GM23338 (cell line): ENCODE measurements around the gene GRIA3. TPM values are rescaled to one million over a fixed set of nuclear protein-coding genes. Genes with fewer than 3 reads are reported as not detected.

Experiments
- ATAC-seq: fragments of 200-7000 bp; cut with Tn5 transposase; 3 replicates; pipeline ENCODE4 v1.9.1; 2020
- DNase-seq: peaks from one replicate; pipeline ENCODE4 v3.0.0-alpha.2; 2015; ENCODE audit warnings: low spot score
- H2AFZ ChIP-seq: fragments of 200-600 bp; sonication (generic); 2 replicates; pipeline ENCODE4 v1.8.0; 2016; ENCODE audit warnings: antibody characterized with exemption, mild to moderate bottlenecking, moderate library complexity
- H3F3A ChIP-seq: fragments of 200-600 bp; sonication (generic); replicated peaks from 2 replicates; pipeline ENCODE4 v1.8.0; 2017; ENCODE audit warnings: antibody characterized with exemption, mixed run types, low read depth
- H3K27ac ChIP-seq: fragments of 200-600 bp; sonication (generic); 2 replicates; pipeline ENCODE4 v1.6.1; 2016; ENCODE audit warnings: low read depth
- H3K27me3 ChIP-seq: fragments of 200-600 bp; sonication (generic); 2 replicates; pipeline ENCODE4 v1.8.0; 2016; ENCODE audit warnings: mild to moderate bottlenecking, mixed run types, moderate library complexity; ENCODE audit not compliant: insufficient read depth
- H3K36me3 ChIP-seq: fragments of 200-600 bp; sonication (generic); 2 replicates; pipeline ENCODE4 v1.8.0; 2016; ENCODE audit warnings: mild to moderate bottlenecking; ENCODE audit not compliant: insufficient read depth
- H3K4me1 ChIP-seq: fragments of 200-600 bp; sonication (generic); 2 replicates; pipeline ENCODE4 v1.8.0; 2016; ENCODE audit warnings: mild to moderate bottlenecking, moderate library complexity; ENCODE audit not compliant: insufficient read depth
- H3K4me2 ChIP-seq: fragments of 200-600 bp; sonication (generic); 2 replicates; pipeline ENCODE4 v1.7.1; 2017; ENCODE audit warnings: mixed run types
- H3K4me3 ChIP-seq: fragments of 200-600 bp; sonication (generic); 2 replicates; pipeline ENCODE4 v1.6.1; 2016; ENCODE audit warnings: mixed run types
- H3K79me2 ChIP-seq: fragments of 200-600 bp; sonication (generic); replicated peaks from 2 replicates; pipeline ENCODE4 v1.8.0; 2017; ENCODE audit warnings: mild to moderate bottlenecking; ENCODE audit not compliant: insufficient read depth
- H3K9me2 ChIP-seq: fragments of 200-600 bp; sonication (generic); 2 replicates; pipeline ENCODE4 v1.8.0; 2017; ENCODE audit not compliant: insufficient read depth
- H4K20me1 ChIP-seq: fragments of 200-600 bp; sonication (generic); replicated peaks from 2 replicates; pipeline ENCODE4 v1.8.0; 2017; ENCODE audit warnings: mild to moderate bottlenecking; ENCODE audit not compliant: insufficient read depth
- H3K27ac Mint-ChIP-seq: 2 replicates; pipeline ENCODE4 v1.8.0; 2020; ENCODE audit warnings: inconsistent platforms, mild to moderate bottlenecking, moderate library complexity, mixed read lengths
- H3K27me3 Mint-ChIP-seq: 3 replicates; pipeline ENCODE4 v1.8.0; 2022; ENCODE audit warnings: low read depth, mild to moderate bottlenecking, moderate library complexity, mixed read lengths, inconsistent platforms; ENCODE audit not compliant: insufficient read depth, poor library complexity
- H3K36me3 Mint-ChIP-seq: 3 replicates; pipeline ENCODE4 v1.8.0; 2021; ENCODE audit warnings: low read depth, mild to moderate bottlenecking, inconsistent platforms, moderate library complexity, mixed read lengths
- H3K4me1 Mint-ChIP-seq: 3 replicates; pipeline ENCODE4 v1.8.0; 2020; ENCODE audit warnings: mild to moderate bottlenecking, inconsistent platforms, mixed read lengths
- H3K4me3 Mint-ChIP-seq: 3 replicates; pipeline ENCODE4 v1.8.0; 2021; ENCODE audit warnings: moderate library complexity, mild to moderate bottlenecking, inconsistent platforms, mixed read lengths
- H3K9me3 Mint-ChIP-seq: 3 replicates; pipeline ENCODE4 v1.8.0; 2020; ENCODE audit warnings: moderate library complexity, mild to moderate bottlenecking, inconsistent platforms, mixed read lengths
- CREB1 ChIP-seq: fragments of 250-450 bp; sonication (Bioruptor Pico); IDR thresholded peaks from 2 replicates; pipeline ENCODE4 v1.5.0; 2020; ENCODE audit warnings: low read depth, mild to moderate bottlenecking, moderate library complexity
- CTCF ChIP-seq, 2 experiments: fragments of 200-600 bp in 1 of 2; sonication (generic) in 1 of 2; conservative IDR thresholded peaks; 2 replicates each; pipeline versions ENCODE4 v1.5.1 to v1.6.1; 2016 to 2017; ENCODE audit warnings: antibody characterized with exemption in 2 of 2, low read depth in 2 of 2, mild to moderate bottlenecking in 2 of 2, moderate library complexity in 1 of 2
- EZH2 ChIP-seq: fragments of 200-600 bp; sonication (generic); IDR thresholded peaks from one replicate; pipeline ENCODE4 v1.8.0; 2017; ENCODE audit warnings: antibody characterized with exemption, mild to moderate bottlenecking, low read depth; ENCODE audit not compliant: unreplicated experiment
- EZH2phosphoT487 ChIP-seq: fragments of 200-600 bp; sonication (generic); IDR thresholded peaks from one replicate; pipeline ENCODE4 v1.8.1; 2018; ENCODE audit warnings: antibody characterized with exemption; ENCODE audit not compliant: unreplicated experiment
- JUNB ChIP-seq: IDR thresholded peaks from one replicate; pipeline ENCODE4 v1.6.1; 2016; ENCODE audit warnings: antibody characterized with exemption; ENCODE audit not compliant: unreplicated experiment
- NANOG ChIP-seq: IDR thresholded peaks from 2 replicates; pipeline ENCODE4 v1.6.1; 2016; ENCODE audit warnings: antibody characterized with exemption, borderline replicate concordance
- POLR2AphosphoS5 ChIP-seq: IDR thresholded peaks from 2 replicates; pipeline ENCODE4 v1.6.1; 2016; ENCODE audit warnings: antibody characterized with exemption, low read depth
- REST ChIP-seq: IDR thresholded peaks from one replicate; pipeline ENCODE4 v1.6.1; 2018; ENCODE audit warnings: antibody characterized with exemption; ENCODE audit not compliant: unreplicated experiment
- STAT1 ChIP-seq: IDR thresholded peaks from one replicate; pipeline ENCODE4 v1.6.1; 2016; ENCODE audit warnings: antibody characterized with exemption; ENCODE audit not compliant: unreplicated experiment
- ZNF114 ChIP-seq: fragments of 250-450 bp; sonication (Bioruptor Pico); IDR thresholded peaks from 2 replicates; pipeline ENCODE4 v1.5.0; 2020; ENCODE audit warnings: mild to moderate bottlenecking, moderate library complexity
- ZNF331 ChIP-seq: fragments of 250-450 bp; sonication (Bioruptor Pico); IDR thresholded peaks from 2 replicates; pipeline ENCODE4 v1.5.0; 2020; ENCODE audit warnings: low read depth, mild to moderate bottlenecking, moderate library complexity
- polyA plus RNA-seq: library from polyadenylated mRNA; unstranded; fragments of >200 nt; fragmentation: Nextera tagmentation; extraction: Ambion mirVana; gene quantifications from 2 replicates; pipeline ENCODE4 v1.2.1, GENCODE V29; 2016
- total RNA-seq: library from RNA; depleted of rRNA; stranded (reverse); fragments of >200 nt; shearing (Covaris generic); gene quantifications from 2 replicates; pipeline ENCODE4 v1.2.3, GENCODE V29; 2014
- TF ChIP-seq, protein P1 (sequence below): fragments of 250-450 bp; sonication (Bioruptor Pico); IDR thresholded peaks from 2 replicates; pipeline ENCODE4 v1.5.0; 2020; ENCODE audit warnings: mild to moderate bottlenecking, moderate library complexity
- TF ChIP-seq, protein P2 (sequence below): IDR thresholded peaks from 2 replicates; pipeline ENCODE4 v1.6.1; 2016; ENCODE audit warnings: antibody characterized with exemption

The GRIA3 gene
- total and polyA plus RNA-seq, 2 experiments from 2014 or later = 2.7 to 5.6 TPM

GRCh38 chrX:123217728-123218127 lies 33.6 kb downstream of the GRIA3 start:
- no peaks in the 10 kb centered on the region for H4K20me1 ChIP-seq
- no peak overlapping the region for H3K27ac Mint-ChIP-seq
- DNase-seq (no peak), ATAC-seq (no peak)
- no peak overlapping the region for H2AFZ ChIP-seq
- H3K4me3 Mint-ChIP-seq = no peak overlapping the region
- H3K27me3 ChIP-seq = no peaks in the 10 kb centered on the region
- H3K27ac ChIP-seq = no peak overlapping the region
- H3K36me3 ChIP-seq = no peaks in the 10 kb centered on the region
- no peaks in the 10 kb centered on the region for H3K27me3 Mint-ChIP-seq
- no peaks in the 10 kb centered on the region for H3K4me1 ChIP-seq
- no peaks in the 10 kb centered on the region for H3K9me2 ChIP-seq
- no peaks in the 10 kb centered on the region for H3K9me3 Mint-ChIP-seq
- H3K4me3 ChIP-seq = no peak overlapping the region
- no peaks in the 10 kb centered on the region for H3K79me2 ChIP-seq
- peaks cover 15% of the 10 kb centered on the region; the same call in 2 of the 3 replicates for H3K4me1 Mint-ChIP-seq
- H3K36me3 Mint-ChIP-seq = no peaks in the 10 kb centered on the region
- H3K4me2 ChIP-seq = no peak overlapping the region
- TF ChIP-seq ZNF331 (CRISPR knock-in tag) (no peak), CREB1 (CRISPR knock-in tag) (no peak), JUNB (no peak), ZNF114 (CRISPR knock-in tag) (no peak), NANOG (no peak), EZH2 (no peak), REST (no peak), POLR2AphosphoS5 (no peak), CTCF (conservative IDR thresholded peaks at IDR 0.05; ENCODE audit: low read depth in 2 of 2) (no peak), STAT1 (no peak), EZH2phosphoT487 (no peak)
- TF ChIP-seq, protein P1, sequence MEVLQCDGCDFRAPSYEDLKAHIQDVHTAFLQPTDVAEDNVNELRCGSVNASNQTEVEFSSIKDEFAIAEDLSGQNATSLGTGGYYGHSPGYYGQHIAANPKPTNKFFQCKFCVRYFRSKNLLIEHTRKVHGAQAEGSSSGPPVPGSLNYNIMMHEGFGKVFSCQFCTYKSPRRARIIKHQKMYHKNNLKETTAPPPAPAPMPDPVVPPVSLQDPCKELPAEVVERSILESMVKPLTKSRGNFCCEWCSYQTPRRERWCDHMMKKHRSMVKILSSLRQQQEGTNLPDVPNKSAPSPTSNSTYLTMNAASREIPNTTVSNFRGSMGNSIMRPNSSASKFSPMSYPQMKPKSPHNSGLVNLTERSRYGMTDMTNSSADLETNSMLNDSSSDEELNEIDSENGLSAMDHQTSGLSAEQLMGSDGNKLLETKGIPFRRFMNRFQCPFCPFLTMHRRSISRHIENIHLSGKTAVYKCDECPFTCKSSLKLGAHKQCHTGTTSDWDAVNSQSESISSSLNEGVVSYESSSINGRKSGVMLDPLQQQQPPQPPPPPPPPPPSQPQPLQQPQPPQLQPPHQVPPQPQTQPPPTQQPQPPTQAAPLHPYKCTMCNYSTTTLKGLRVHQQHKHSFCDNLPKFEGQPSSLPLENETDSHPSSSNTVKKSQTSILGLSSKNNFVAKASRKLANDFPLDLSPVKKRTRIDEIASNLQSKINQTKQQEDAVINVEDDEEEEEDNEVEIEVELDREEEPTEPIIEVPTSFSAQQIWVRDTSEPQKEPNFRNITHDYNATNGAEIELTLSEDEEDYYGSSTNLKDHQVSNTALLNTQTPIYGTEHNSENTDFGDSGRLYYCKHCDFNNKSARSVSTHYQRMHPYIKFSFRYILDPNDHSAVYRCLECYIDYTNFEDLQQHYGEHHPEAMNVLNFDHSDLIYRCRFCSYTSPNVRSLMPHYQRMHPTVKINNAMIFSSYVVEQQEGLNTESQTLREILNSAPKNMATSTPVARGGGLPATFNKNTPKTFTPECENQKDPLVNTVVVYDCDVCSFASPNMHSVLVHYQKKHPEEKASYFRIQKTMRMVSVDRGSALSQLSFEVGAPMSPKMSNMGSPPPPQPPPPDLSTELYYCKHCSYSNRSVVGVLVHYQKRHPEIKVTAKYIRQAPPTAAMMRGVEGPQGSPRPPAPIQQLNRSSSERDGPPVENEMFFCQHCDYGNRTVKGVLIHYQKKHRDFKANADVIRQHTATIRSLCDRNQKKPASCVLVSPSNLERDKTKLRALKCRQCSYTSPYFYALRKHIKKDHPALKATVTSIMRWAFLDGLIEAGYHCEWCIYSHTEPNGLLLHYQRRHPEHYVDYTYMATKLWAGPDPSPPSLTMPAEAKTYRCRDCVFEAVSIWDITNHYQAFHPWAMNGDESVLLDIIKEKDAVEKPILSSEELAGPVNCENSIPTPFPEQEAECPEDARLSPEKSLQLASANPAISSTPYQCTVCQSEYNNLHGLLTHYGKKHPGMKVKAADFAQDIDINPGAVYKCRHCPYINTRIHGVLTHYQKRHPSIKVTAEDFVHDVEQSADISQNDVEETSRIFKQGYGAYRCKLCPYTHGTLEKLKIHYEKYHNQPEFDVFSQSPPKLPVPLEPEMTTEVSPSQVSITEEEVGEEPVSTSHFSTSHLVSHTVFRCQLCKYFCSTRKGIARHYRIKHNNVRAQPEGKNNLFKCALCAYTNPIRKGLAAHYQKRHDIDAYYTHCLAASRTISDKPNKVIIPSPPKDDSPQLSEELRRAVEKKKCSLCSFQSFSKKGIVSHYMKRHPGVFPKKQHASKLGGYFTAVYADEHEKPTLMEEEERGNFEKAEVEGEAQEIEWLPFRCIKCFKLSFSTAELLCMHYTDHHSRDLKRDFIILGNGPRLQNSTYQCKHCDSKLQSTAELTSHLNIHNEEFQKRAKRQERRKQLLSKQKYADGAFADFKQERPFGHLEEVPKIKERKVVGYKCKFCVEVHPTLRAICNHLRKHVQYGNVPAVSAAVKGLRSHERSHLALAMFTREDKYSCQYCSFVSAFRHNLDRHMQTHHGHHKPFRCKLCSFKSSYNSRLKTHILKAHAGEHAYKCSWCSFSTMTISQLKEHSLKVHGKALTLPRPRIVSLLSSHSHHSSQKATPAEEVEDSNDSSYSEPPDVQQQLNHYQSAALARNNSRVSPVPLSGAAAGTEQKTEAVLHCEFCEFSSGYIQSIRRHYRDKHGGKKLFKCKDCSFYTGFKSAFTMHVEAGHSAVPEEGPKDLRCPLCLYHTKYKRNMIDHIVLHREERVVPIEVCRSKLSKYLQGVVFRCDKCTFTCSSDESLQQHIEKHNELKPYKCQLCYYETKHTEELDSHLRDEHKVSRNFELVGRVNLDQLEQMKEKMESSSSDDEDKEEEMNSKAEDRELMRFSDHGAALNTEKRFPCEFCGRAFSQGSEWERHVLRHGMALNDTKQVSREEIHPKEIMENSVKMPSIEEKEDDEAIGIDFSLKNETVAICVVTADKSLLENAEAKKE (CRISPR knock-in tag) = no peak
- TF ChIP-seq, protein P2, sequence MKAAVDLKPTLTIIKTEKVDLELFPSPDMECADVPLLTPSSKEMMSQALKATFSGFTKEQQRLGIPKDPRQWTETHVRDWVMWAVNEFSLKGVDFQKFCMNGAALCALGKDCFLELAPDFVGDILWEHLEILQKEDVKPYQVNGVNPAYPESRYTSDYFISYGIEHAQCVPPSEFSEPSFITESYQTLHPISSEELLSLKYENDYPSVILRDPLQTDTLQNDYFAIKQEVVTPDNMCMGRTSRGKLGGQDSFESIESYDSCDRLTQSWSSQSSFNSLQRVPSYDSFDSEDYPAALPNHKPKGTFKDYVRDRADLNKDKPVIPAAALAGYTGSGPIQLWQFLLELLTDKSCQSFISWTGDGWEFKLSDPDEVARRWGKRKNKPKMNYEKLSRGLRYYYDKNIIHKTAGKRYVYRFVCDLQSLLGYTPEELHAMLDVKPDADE = no peak
- no peaks in the 10 kb centered on the region for H3F3A ChIP-seq
